Measurements from ENCODE around the gene GSTP1. TPM values are rescaled to one million over a fixed set of nuclear protein-coding genes. Genes with fewer than 3 reads are reported as not detected.
A peak's percentile ranks its signal among the peaks of the same experiment; 100 is the strongest.

GSTP1 gene
- total and polyA plus RNA-seq, 9 of the 15 experiments (the other 6 are each of a cell fraction or from before 2014, with no cell fraction given), result 592 to 2,150 (median 1,204) TPM

DNA sequence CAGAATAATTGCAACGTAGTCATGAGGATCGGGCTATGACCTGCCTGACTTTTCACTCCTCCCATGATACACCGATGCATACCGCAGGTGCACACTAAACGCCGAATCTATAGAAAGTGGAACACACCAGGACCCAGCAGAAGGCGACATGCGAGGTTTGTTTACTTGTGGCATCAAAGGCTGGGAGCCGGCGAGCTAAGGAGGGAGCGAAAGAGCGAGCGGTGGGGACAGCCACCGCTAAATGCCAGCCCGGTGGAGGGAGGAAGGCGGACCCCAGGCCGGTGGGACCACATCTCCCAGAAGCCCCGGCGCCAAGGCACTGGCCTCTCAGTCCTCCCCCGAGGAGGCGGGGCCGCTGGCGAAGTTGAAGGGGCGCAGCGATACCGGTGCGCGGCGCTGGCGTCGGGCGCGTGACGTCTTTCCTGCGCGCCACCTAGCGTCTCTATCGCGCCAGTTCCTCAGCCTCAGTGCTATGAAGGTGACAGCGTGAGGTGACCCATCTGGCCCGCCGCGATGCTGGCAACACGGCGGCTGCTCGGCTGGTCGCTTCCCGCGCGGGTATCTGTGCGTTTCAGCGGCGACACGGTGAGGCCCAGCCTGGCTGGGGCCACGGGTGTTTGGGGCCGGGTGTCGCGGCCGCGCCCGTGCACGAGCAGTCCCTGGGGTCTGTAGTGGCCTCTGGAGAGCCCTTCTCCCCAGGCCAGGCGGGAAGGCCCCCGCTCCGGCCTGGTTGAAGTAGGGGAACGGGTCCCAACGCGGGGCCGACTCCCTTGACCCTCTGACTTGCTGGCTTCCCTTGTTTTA, 23.1 kb downstream of the GSTP1 start, which contains the start of gene NDUFV1 (continued):
- TF ChIP-seq, protein P1, sequence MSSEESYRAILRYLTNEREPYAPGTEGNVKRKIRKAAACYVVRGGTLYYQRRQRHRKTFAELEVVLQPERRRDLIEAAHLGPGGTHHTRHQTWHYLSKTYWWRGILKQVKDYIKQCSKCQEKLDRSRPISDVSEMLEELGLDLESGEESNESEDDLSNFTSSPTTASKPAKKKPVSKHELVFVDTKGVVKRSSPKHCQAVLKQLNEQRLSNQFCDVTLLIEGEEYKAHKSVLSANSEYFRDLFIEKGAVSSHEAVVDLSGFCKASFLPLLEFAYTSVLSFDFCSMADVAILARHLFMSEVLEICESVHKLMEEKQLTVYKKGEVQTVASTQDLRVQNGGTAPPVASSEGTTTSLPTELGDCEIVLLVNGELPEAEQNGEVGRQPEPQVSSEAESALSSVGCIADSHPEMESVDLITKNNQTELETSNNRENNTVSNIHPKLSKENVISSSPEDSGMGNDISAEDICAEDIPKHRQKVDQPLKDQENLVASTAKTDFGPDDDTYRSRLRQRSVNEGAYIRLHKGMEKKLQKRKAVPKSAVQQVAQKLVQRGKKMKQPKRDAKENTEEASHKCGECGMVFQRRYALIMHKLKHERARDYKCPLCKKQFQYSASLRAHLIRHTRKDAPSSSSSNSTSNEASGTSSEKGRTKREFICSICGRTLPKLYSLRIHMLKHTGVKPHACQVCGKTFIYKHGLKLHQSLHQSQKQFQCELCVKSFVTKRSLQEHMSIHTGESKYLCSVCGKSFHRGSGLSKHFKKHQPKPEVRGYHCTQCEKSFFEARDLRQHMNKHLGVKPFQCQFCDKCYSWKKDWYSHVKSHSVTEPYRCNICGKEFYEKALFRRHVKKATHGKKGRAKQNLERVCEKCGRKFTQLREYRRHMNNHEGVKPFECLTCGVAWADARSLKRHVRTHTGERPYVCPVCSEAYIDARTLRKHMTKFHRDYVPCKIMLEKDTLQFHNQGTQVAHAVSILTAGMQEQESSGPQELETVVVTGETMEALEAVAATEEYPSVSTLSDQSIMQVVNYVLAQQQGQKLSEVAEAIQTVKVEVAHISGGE (CRISPR knock-in tag; IDR thresholded peaks at IDR 0.05), result peak in 1 of 3 experiments; percentile 31; a peak in 1 of 6 replicates
- TF ChIP-seq ZKSCAN1 (IDR thresholded peaks at IDR 0.05; ENCODE audit: low read depth, low read length) (peak; percentile 80; the same call in 1 of the 2 replicates), NR0B1 (IDR thresholded peaks at IDR 0.05; ENCODE audit: partially characterized antibody) (no peak), CREB5 (CRISPR knock-in tag; IDR thresholded peaks at IDR 0.05) (no peak), CREB1 (IDR thresholded peaks at IDR 0.05) (peak; percentile 99), CREB1 (CRISPR knock-in tag; IDR thresholded peaks at IDR 0.05) (peak; percentile 99), ZNF165 (CRISPR knock-in tag; IDR thresholded peaks at IDR 0.05; ENCODE audit: borderline replicate concordance) (0 out of 2 replicates have a peak, but pooled peaks have one; percentile 11), MCM5 (IDR thresholded peaks at IDR 0.05; ENCODE audit: low read depth) (no peak), PKNOX1 (IDR thresholded peaks at IDR 0.05) (peak; percentile 49)
- TF ChIP-seq, protein P2, sequence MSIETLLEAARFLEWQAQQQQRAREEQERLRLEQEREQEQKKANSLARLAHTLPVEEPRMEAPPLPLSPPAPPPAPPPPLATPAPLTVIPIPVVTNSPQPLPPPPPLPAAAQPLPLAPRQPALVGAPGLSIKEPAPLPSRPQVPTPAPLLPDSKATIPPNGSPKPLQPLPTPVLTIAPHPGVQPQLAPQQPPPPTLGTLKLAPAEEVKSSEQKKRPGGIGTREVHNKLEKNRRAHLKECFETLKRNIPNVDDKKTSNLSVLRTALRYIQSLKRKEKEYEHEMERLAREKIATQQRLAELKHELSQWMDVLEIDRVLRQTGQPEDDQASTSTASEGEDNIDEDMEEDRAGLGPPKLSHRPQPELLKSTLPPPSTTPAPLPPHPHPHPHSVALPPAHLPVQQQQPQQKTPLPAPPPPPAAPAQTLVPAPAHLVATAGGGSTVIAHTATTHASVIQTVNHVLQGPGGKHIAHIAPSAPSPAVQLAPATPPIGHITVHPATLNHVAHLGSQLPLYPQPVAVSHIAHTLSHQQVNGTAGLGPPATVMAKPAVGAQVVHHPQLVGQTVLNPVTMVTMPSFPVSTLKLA (conservative IDR thresholded peaks at IDR 0.05), result peak; percentile 67 to 92
- TF ChIP-seq, protein P3, sequence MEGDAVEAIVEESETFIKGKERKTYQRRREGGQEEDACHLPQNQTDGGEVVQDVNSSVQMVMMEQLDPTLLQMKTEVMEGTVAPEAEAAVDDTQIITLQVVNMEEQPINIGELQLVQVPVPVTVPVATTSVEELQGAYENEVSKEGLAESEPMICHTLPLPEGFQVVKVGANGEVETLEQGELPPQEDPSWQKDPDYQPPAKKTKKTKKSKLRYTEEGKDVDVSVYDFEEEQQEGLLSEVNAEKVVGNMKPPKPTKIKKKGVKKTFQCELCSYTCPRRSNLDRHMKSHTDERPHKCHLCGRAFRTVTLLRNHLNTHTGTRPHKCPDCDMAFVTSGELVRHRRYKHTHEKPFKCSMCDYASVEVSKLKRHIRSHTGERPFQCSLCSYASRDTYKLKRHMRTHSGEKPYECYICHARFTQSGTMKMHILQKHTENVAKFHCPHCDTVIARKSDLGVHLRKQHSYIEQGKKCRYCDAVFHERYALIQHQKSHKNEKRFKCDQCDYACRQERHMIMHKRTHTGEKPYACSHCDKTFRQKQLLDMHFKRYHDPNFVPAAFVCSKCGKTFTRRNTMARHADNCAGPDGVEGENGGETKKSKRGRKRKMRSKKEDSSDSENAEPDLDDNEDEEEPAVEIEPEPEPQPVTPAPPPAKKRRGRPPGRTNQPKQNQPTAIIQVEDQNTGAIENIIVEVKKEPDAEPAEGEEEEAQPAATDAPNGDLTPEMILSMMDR (IDR thresholded peaks at IDR 0.05 in 2 of 3, conservative IDR thresholded peaks at IDR 0.05 in 1 of 3; ENCODE audit: insufficient read depth in 2 of 3, low read depth in 1 of 3, low read length in 3 of 3), result peak; percentile 61 to 95 (median 78)
- TF ChIP-seq, protein P4, sequence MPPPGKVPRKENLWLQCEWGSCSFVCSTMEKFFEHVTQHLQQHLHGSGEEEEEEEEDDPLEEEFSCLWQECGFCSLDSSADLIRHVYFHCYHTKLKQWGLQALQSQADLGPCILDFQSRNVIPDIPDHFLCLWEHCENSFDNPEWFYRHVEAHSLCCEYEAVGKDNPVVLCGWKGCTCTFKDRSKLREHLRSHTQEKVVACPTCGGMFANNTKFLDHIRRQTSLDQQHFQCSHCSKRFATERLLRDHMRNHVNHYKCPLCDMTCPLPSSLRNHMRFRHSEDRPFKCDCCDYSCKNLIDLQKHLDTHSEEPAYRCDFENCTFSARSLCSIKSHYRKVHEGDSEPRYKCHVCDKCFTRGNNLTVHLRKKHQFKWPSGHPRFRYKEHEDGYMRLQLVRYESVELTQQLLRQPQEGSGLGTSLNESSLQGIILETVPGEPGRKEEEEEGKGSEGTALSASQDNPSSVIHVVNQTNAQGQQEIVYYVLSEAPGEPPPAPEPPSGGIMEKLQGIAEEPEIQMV (tag; conservative IDR thresholded peaks at IDR 0.05; ENCODE audit: low read depth), result no peak
